Esophagus squamous epithelium (tissue), 5 donors: ENCODE results near the gene AIFM2. TPM values are rescaled to one million over a fixed set of nuclear protein-coding genes. Genes with fewer than 3 reads are reported as not detected.

Experiments
- DNase-seq: peaks from one replicate; lab custom pipeline; 2025; lab: John Stamatoyannopoulos, UW
- H3K27ac ChIP-seq, 4 donors: fragments of 200-600 bp; sonication (generic); one replicate each; pipeline ENCODE4 v1.5.1; 2016 to 2019; ENCODE audit warnings: mild to moderate bottlenecking in 1 of 4
- H3K27me3 ChIP-seq, 4 donors: fragments of 200-600 bp; sonication (generic); 1 replicate in 3 of 4; 2 replicates in 1 of 4; pipeline versions ENCODE4 v1.5.1 to v1.6.0; 2017 to 2021; ENCODE audit warnings: antibody characterized with exemption in 1 of 4
- H3K36me3 ChIP-seq, 3 donors: fragments of 200-600 bp; sonication (generic); one replicate each; pipeline ENCODE4 v1.5.1; 2016 to 2019
- H3K4me1 ChIP-seq, 3 donors: fragments of 200-600 bp; sonication (generic); one replicate each; pipeline ENCODE4 v1.5.1; 2017 to 2019
- H3K4me3 ChIP-seq, 4 donors: fragments of 200-600 bp; sonication (generic); 1 replicate in 3 of 4; 2 replicates in 1 of 4; pipeline ENCODE4 v1.5.1; 2016 to 2019; ENCODE audit warnings: mild to moderate bottlenecking in 2 of 4, moderate library complexity in 1 of 4
- H3K9me3 ChIP-seq, 3 donors: fragments of 200-600 bp; sonication (generic); one replicate each; pipeline ENCODE4 v1.5.1; 2016 to 2019
- POLR2A ChIP-seq, 4 donors: fragments of 450-650 bp; IDR thresholded peaks; one replicate each; pipeline ENCODE4 v1.6.1; 2017; ENCODE audit warnings: antibody characterized with exemption in 4 of 4, mild to moderate bottlenecking in 4 of 4, moderate library complexity in 3 of 4
- WGBS, 2 donors: methylation state at CpG; one replicate each; pipeline ENCODE4 v1.1.5; 2018; 5-methylcytosine and 5-hydroxymethylcytosine counted together
- intact Hi-C: fragments of 100-400 bp; cut with DNase I; formaldehyde crosslinking; loops from one replicate; pipeline ENCODE4 v1.15.0; 2022
- total RNA-seq, 4 donors: library from RNA; depleted of rRNA; stranded (reverse); fragments of >200 nt; gene quantifications; one replicate each; pipeline ENCODE4 v1.1.0, GENCODE V29; 2016
- TF ChIP-seq, protein P1 (sequence below), 6 experiments: fragments of 450-650 bp in 4 of 6; fragments of 200-600 bp in 2 of 6; sonication (generic) in 2 of 6; IDR thresholded peaks; one replicate each; pipeline ENCODE4 v1.5.1; 2016 to 2019; ENCODE audit warnings: antibody characterized with exemption in 6 of 6, mild to moderate bottlenecking in 4 of 6, moderate library complexity in 4 of 6
- donor health status: DM: yes; HTN: yes; CAD: no.

The AIFM2 gene
- total RNA-seq, 4 donors from 2014 or later = 4.9 to 13.4 (median 9.3) TPM

DNA sequence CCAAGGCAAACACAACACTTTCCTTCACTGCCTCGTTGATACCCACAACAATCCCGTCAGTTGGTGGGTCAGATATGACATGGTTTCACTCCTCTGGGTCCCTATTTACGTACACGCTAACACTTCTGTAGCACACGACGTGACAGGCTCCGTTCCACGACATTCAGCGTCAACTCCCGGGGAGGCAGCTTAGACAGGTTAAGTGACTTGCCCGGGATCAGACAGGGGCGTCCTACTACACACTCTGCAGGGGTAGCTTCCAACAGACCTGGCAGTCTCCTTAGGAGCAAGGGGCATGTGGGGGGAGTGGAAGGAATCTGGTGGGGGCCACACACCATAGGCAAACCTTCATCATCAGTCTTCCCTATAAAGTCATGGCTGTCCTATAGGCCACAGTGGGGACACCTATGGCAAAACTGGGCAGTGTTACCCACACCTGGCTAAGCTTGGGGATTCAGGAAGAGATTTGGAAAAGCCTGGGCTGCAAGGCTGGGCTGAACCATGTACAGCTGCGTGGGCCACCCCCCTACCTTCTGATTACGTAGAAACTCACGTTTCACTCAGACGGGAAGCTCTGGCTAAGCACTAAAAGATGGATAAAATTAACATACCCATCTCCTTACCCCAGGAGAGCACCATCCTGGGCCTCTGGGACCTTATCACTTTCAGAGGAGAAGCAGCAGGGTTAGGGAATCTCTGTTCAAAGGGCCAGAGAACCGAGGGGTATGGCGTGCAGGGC is 11.9 kb upstream of the AIFM2 start:
- 61 to 77% methylated on average over 15 to 16 of the region's 18 CpGs for WGBS, 2 donors
- intact Hi-C loops = no loop called here
- peaks cover 0 to 45% (median 0%) of the 10 kb centered on the region in 3 donors for H3K36me3 ChIP-seq
- TF ChIP-seq, protein P1, sequence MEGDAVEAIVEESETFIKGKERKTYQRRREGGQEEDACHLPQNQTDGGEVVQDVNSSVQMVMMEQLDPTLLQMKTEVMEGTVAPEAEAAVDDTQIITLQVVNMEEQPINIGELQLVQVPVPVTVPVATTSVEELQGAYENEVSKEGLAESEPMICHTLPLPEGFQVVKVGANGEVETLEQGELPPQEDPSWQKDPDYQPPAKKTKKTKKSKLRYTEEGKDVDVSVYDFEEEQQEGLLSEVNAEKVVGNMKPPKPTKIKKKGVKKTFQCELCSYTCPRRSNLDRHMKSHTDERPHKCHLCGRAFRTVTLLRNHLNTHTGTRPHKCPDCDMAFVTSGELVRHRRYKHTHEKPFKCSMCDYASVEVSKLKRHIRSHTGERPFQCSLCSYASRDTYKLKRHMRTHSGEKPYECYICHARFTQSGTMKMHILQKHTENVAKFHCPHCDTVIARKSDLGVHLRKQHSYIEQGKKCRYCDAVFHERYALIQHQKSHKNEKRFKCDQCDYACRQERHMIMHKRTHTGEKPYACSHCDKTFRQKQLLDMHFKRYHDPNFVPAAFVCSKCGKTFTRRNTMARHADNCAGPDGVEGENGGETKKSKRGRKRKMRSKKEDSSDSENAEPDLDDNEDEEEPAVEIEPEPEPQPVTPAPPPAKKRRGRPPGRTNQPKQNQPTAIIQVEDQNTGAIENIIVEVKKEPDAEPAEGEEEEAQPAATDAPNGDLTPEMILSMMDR (IDR thresholded peaks at IDR 0.05) = no peak
- no peak for TF ChIP-seq POLR2A (IDR thresholded peaks at IDR 0.05)
- DNase-seq = no peak
- H3K27ac ChIP-seq = peak overlapping the region; percentile 94 to 99 (median 96)
- no peaks in the 10 kb centered on the region for H3K27me3 ChIP-seq
- no peaks in the 10 kb centered on the region for H3K9me3 ChIP-seq
- peaks cover 20 to 55% (median 24%) of the 10 kb centered on the region in 3 donors for H3K4me1 ChIP-seq
- peak overlapping the region; percentile 76 to 95 (median 82) for H3K4me3 ChIP-seq

DNA sequence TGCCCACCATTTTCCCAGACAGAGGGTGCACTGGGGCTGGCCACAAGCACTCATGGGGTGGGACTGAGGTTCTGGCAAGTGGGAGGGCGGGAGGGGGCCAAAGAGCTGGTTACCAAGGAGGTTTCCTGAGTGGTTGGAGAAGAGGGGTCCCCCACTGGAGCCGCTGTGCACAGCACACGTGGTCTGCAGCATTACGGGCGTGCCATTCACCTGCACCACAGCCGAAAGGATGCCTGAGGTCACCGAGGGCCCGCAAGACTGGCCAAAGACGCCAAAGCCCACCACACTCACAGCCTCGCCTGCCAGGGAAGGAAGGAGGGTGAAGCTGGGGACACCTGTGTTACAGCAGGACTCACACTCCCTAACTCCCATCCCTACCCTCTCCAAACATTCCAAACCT is 9.9 kb upstream of the AIFM2 start:
- H3K4me1 ChIP-seq = peaks cover 31 to 72% (median 33%) of the 10 kb centered on the region in 3 donors
- intact Hi-C loops = no loop called here
- no peak for DNase-seq
- no peaks in the 10 kb centered on the region for H3K9me3 ChIP-seq
- H3K27me3 ChIP-seq = no peaks in the 10 kb centered on the region
- no peak overlapping the region for H3K4me3 ChIP-seq
- peaks cover 0 to 37% (median 0%) of the 10 kb centered on the region in 3 donors for H3K36me3 ChIP-seq
- WGBS, 2 donors = 90 to 93% methylated on average over 3 to 9 of the region's 10 CpGs
- no peak for TF ChIP-seq POLR2A (IDR thresholded peaks at IDR 0.05)
- TF ChIP-seq, protein P1 (IDR thresholded peaks at IDR 0.05) = no peak
- H3K27ac ChIP-seq = no peak overlapping the region

DNA sequence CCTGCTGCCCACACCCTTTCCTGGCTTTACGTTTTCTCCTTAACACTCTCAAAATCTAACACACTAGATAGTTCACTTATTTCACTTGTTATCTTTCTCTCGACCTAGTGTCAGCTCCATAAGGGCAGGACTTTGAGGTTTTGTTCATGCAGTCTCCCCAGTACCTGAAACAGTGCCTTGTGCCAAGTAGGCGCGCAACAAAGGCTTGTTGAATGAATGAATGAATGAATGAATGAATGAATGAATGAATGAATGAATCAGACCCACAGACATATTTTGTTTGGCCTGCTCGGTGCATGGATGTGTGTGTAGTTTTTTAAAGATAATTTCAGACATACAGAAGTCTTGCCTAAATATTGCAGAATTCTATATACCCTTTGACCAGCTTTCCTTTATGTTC is 7.7 kb upstream of the AIFM2 start:
- DNase-seq = no peak
- H3K9me3 ChIP-seq = no peaks in the 10 kb centered on the region
- peak overlapping the region in 2 of 4 donors; percentile 77 to 85 for H3K27ac ChIP-seq
- peaks cover 0 to 37% (median 0%) of the 10 kb centered on the region in 3 donors for H3K36me3 ChIP-seq
- no peak overlapping the region for H3K4me3 ChIP-seq
- peaks cover 25 to 66% (median 25%) of the 10 kb centered on the region in 3 donors for H3K4me1 ChIP-seq
- TF ChIP-seq POLR2A (IDR thresholded peaks at IDR 0.05) = no peak
- TF ChIP-seq, protein P1 (IDR thresholded peaks at IDR 0.05) = no peak
- WGBS, 2 donors = 79 to 86% methylated on average over 5 of the region's 5 CpGs
- H3K27me3 ChIP-seq = no peaks in the 10 kb centered on the region
- intact Hi-C loops = no loop called here

DNA sequence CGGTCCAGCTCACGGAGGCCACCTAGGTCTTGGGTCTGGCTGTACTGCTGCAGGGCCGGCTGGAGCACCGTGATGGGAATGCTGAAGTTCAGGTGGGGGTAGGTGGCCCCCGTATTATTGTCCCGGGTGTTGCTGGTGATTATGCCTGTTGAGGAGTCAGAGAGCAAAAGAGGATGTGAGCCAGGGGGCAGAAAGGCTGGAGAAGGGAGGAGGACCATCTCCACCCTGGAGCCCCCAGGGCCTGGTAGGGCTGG is 7.3 kb upstream of the AIFM2 start:
- 72 to 79% methylated on average over 2 to 5 of the region's 6 CpGs for WGBS, 2 donors
- H3K27ac ChIP-seq = peak overlapping the region in 3 of 4 donors; percentile 77 to 92 (median 85)
- H3K36me3 ChIP-seq = peaks cover 0 to 37% (median 0%) of the 10 kb centered on the region in 3 donors
- TF ChIP-seq, protein P1 (IDR thresholded peaks at IDR 0.05) = no peak
- no peak for TF ChIP-seq POLR2A (IDR thresholded peaks at IDR 0.05)
- DNase-seq = no peak
- peaks cover 21 to 66% (median 21%) of the 10 kb centered on the region in 3 donors for H3K4me1 ChIP-seq
- H3K9me3 ChIP-seq = no peaks in the 10 kb centered on the region
- H3K4me3 ChIP-seq = no peak overlapping the region
- intact Hi-C loops = no loop called here
- H3K27me3 ChIP-seq = no peaks in the 10 kb centered on the region

DNA sequence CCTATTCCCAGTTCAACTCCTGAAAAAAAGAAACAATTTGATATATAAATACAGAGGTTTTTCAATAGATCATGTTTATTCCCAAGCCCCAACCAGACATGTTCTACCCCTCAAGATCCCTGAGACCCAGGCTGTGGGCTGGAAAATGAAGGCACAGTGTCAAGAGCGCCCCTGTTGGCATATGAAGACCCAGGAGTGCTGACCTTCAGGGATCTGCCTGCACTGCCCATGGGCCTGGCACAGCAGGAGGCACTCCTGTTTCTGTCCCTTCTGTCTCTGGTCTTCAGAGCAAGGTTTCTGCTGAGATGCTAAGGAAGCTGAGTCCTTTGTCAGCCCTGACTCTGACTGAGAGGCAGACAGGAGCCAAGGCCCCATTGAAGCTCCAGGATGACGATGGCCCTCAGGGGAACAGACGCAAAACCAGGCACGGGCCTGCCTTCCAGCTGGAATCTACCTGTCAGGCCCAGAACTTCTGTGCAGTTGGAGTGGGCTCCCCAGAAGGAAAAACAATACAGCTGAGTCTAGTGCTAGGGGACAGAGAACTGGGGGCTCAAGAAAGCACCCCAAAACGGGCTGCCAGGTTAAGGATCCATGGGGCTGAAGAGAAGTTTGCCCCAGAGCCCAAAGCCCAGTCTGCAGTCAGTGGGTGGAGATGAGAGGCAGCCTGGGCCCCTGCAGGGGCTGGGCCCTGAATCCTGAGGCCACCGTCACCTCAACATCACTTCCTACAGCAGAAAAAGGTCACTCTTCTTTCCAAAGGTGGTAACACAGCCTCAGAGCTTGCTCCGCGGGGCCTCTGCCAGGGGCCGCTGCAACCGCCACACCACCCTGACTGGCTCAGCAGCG is 6.7 kb upstream of the AIFM2 start:
- H3K4me1 ChIP-seq = peaks cover 16 to 63% (median 16%) of the 10 kb centered on the region in 3 donors
- TF ChIP-seq, protein P1 (IDR thresholded peaks at IDR 0.05) = no peak
- no peak for TF ChIP-seq POLR2A (IDR thresholded peaks at IDR 0.05)
- no peak for DNase-seq
- 87 to 100% methylated on average over 2 to 3 of the region's 11 CpGs for WGBS, 2 donors
- H3K27ac ChIP-seq = peak overlapping the region in 3 of 4 donors; percentile 77 to 92 (median 85)
- H3K36me3 ChIP-seq = peaks cover 0 to 37% (median 0%) of the 10 kb centered on the region in 3 donors
- H3K4me3 ChIP-seq = no peak overlapping the region
- intact Hi-C loops = no loop called here
- H3K9me3 ChIP-seq = no peaks in the 10 kb centered on the region
- no peaks in the 10 kb centered on the region for H3K27me3 ChIP-seq
